ENCODE measurements around the gene NUBPL. TPM values are rescaled to one million over a fixed set of nuclear protein-coding genes. Genes with fewer than 3 reads are reported as not detected.

The NUBPL gene
- total RNA-seq, 1 experiment from 2014 or later = 11.6 TPM

DNA sequence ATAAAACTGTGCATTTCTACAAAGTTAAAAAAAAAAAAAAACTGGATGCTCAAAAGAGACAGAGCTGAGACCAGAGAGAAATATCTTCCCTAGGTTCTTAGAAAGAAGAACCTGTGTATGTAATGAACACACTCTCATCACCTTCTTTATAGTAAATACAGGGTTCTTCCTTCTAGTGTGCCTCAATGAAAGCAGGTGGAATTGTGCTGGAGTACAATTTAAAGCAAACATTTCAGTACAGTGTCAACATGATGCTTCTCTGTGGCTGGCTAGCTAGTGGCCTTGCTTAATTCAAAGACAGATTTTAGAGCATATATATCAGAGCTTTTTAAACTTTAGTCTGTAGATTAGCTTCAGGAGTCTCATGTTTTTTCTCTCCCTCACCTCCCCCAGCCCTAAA is 266.1 kb downstream of the NUBPL start:
- Mint-ChIP-seq H3K27me3 (ENCODE audit: low read depth) (no peaks in the 10 kb centered on the region), H3K4me3 (no peak overlapping the region), H3K9me3 (no peaks in the 10 kb centered on the region), H3K4me1 (peaks cover 5% of the 10 kb centered on the region; the same call in 1 of the 2 replicates), H3K27ac (no peak overlapping the region), H3K36me3 (no peaks in the 10 kb centered on the region)
- POLR2A ChIA-PET = no interaction called here
- CTCF ChIA-PET = no interaction called here
- TF ChIP-seq, protein P1, sequence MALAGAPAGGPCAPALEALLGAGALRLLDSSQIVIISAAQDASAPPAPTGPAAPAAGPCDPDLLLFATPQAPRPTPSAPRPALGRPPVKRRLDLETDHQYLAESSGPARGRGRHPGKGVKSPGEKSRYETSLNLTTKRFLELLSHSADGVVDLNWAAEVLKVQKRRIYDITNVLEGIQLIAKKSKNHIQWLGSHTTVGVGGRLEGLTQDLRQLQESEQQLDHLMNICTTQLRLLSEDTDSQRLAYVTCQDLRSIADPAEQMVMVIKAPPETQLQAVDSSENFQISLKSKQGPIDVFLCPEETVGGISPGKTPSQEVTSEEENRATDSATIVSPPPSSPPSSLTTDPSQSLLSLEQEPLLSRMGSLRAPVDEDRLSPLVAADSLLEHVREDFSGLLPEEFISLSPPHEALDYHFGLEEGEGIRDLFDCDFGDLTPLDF (CRISPR knock-in tag; IDR thresholded peaks at IDR 0.05) = no peak
- TF ChIP-seq, protein P2, sequence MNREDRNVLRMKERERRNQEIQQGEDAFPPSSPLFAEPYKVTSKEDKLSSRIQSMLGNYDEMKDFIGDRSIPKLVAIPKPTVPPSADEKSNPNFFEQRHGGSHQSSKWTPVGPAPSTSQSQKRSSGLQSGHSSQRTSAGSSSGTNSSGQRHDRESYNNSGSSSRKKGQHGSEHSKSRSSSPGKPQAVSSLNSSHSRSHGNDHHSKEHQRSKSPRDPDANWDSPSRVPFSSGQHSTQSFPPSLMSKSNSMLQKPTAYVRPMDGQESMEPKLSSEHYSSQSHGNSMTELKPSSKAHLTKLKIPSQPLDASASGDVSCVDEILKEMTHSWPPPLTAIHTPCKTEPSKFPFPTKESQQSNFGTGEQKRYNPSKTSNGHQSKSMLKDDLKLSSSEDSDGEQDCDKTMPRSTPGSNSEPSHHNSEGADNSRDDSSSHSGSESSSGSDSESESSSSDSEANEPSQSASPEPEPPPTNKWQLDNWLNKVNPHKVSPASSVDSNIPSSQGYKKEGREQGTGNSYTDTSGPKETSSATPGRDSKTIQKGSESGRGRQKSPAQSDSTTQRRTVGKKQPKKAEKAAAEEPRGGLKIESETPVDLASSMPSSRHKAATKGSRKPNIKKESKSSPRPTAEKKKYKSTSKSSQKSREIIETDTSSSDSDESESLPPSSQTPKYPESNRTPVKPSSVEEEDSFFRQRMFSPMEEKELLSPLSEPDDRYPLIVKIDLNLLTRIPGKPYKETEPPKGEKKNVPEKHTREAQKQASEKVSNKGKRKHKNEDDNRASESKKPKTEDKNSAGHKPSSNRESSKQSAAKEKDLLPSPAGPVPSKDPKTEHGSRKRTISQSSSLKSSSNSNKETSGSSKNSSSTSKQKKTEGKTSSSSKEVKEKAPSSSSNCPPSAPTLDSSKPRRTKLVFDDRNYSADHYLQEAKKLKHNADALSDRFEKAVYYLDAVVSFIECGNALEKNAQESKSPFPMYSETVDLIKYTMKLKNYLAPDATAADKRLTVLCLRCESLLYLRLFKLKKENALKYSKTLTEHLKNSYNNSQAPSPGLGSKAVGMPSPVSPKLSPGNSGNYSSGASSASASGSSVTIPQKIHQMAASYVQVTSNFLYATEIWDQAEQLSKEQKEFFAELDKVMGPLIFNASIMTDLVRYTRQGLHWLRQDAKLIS (CRISPR knock-in tag; IDR thresholded peaks at IDR 0.05; ENCODE audit: borderline replicate concordance) = no peak
- TF ChIP-seq KAT7 (CRISPR knock-in tag; IDR thresholded peaks at IDR 0.05; ENCODE audit: borderline replicate concordance) = no peak
- TF ChIP-seq MYBL2 (CRISPR knock-in tag; IDR thresholded peaks at IDR 0.05) = no peak
- TF ChIP-seq SP1 (CRISPR knock-in tag; conservative IDR thresholded peaks at IDR 0.05) = no peak
- no peak for TF ChIP-seq TEAD1 (CRISPR knock-in tag; IDR thresholded peaks at IDR 0.05)
- TF ChIP-seq CBFB (CRISPR knock-in tag; IDR thresholded peaks at IDR 0.05; ENCODE audit: low read depth) = no peak
- TF ChIP-seq FOXK1 (CRISPR knock-in tag; IDR thresholded peaks at IDR 0.05) = no peak
- TF ChIP-seq JUN (CRISPR knock-in tag; IDR thresholded peaks at IDR 0.05) = no peak
- TF ChIP-seq PREB (CRISPR knock-in tag; IDR thresholded peaks at IDR 0.05; ENCODE audit: borderline replicate concordance) = no peak
- no peak for TF ChIP-seq PRDM15 (CRISPR knock-in tag; IDR thresholded peaks at IDR 0.05)
- TF ChIP-seq, protein P3, sequence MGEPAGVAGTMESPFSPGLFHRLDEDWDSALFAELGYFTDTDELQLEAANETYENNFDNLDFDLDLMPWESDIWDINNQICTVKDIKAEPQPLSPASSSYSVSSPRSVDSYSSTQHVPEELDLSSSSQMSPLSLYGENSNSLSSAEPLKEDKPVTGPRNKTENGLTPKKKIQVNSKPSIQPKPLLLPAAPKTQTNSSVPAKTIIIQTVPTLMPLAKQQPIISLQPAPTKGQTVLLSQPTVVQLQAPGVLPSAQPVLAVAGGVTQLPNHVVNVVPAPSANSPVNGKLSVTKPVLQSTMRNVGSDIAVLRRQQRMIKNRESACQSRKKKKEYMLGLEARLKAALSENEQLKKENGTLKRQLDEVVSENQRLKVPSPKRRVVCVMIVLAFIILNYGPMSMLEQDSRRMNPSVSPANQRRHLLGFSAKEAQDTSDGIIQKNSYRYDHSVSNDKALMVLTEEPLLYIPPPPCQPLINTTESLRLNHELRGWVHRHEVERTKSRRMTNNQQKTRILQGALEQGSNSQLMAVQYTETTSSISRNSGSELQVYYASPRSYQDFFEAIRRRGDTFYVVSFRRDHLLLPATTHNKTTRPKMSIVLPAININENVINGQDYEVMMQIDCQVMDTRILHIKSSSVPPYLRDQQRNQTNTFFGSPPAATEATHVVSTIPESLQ (CRISPR knock-in tag; IDR thresholded peaks at IDR 0.05) = no peak
- no peak for TF ChIP-seq RORB (CRISPR knock-in tag; IDR thresholded peaks at IDR 0.05)
- no peak for TF ChIP-seq SMAD3 (CRISPR knock-in tag; IDR thresholded peaks at IDR 0.05; ENCODE audit: borderline replicate concordance)
- TF ChIP-seq ZSCAN18 (CRISPR knock-in tag; IDR thresholded peaks at IDR 0.05) = no peak
- TF ChIP-seq, protein P4, sequence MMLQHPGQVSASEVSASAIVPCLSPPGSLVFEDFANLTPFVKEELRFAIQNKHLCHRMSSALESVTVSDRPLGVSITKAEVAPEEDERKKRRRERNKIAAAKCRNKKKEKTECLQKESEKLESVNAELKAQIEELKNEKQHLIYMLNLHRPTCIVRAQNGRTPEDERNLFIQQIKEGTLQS (CRISPR knock-in tag; conservative IDR thresholded peaks at IDR 0.05) = no peak
- TF ChIP-seq ZNF232 (CRISPR knock-in tag; IDR thresholded peaks at IDR 0.05) = no peak
- TF ChIP-seq ZNF121 (CRISPR knock-in tag; IDR thresholded peaks at IDR 0.05) = no peak
- no peak for TF ChIP-seq CREB1 (CRISPR knock-in tag; IDR thresholded peaks at IDR 0.05)
- TF ChIP-seq ZNF138 (CRISPR knock-in tag; conservative IDR thresholded peaks at IDR 0.05) = no peak
- DNase-seq (ENCODE audit: low spot score) (no peak), ATAC-seq (no peak)

Measured in WTC11 (cell line).